Lower lobe of right lung (tissue), 2 donors: Measurements from ENCODE around the gene TNRC6B. TPM values are rescaled to one million over a fixed set of nuclear protein-coding genes. Genes with fewer than 3 reads are reported as not detected.
"Not testable (repeated sequence)": the region's sequence is repeated elsewhere in the genome, so short reads cannot be mapped to it uniquely, and the experiment has no call there.

Source experiments
- ATAC-seq, 2 donors: fragments of 200-7000 bp; cut with Tn5 transposase; one replicate each; pipeline ENCODE4 v1.9.1; 2020 to 2022; ENCODE audit warnings: mild to moderate bottlenecking in 2 of 2, moderate library complexity in 2 of 2
- DNase-seq: peaks from one replicate; pipeline ENCODE4 v3.0.0-alpha.2; 2020
- H3K27ac ChIP-seq: fragments of 200-600 bp; one replicate; pipeline ENCODE4 v1.8.0; 2022
- H3K27me3 ChIP-seq: fragments of 200-600 bp; one replicate; pipeline ENCODE4 v1.8.0; 2022; ENCODE audit warnings: low read depth
- H3K36me3 ChIP-seq: fragments of 200-600 bp; one replicate; pipeline ENCODE4 v1.8.0; 2022; ENCODE audit warnings: mild to moderate bottlenecking
- H3K4me1 ChIP-seq: fragments of 200-600 bp; one replicate; pipeline ENCODE4 v1.8.0; 2022
- H3K4me3 ChIP-seq: fragments of 200-600 bp; one replicate; pipeline ENCODE4 v1.8.0; 2022; ENCODE audit warnings: mild to moderate bottlenecking
- H3K9me3 ChIP-seq: fragments of 200-600 bp; one replicate; pipeline ENCODE4 v1.8.0; 2022
- CTCF ChIP-seq: fragments of 200-600 bp; IDR thresholded peaks from one replicate; pipeline ENCODE4 v1.8.0; 2022; ENCODE audit warnings: antibody characterized with exemption, mild to moderate bottlenecking
- intact Hi-C: fragments of 100-400 bp; cut with DNase I; formaldehyde crosslinking; loops from one replicate; pipeline ENCODE4 v1.11.0; 2022
- total RNA-seq: library from RNA; stranded (reverse); fragmentation: NEBNext Ultra II Directional; extraction: Animal tissue kit (Norgen Biotek cat#: 25700); gene quantifications from one replicate; pipeline ENCODE4 v1.2.1, GENCODE V29; 2021
- donor health status: DM: no; HTN: yes; CAD: no; lungs with severe emphysema.

TNRC6B gene
- total RNA-seq, 1 donor from 2014 or later, result 54.6 TPM

GRCh38 chr22:40181323-40181722 is 3.6 kb downstream of the TNRC6B start:
- no peak for ATAC-seq
- no peak for TF ChIP-seq CTCF
- no peaks in the 10 kb centered on the region for H3K36me3 ChIP-seq
- no peaks in the 10 kb centered on the region for H3K9me3 ChIP-seq
- H3K4me1 ChIP-seq, result peaks cover 72% of the 10 kb centered on the region
- H3K27me3 ChIP-seq, result no peaks in the 10 kb centered on the region
- DNase-seq, result no peak
- intact Hi-C loops, result no loop called here
- no peak overlapping the region for H3K27ac ChIP-seq
- H3K4me3 ChIP-seq, result no peak overlapping the region

GRCh38 chr22:40182231-40182835 is 4.6 kb downstream of the TNRC6B start:
- Histone ChIP-seq H3K4me3 (no peak overlapping the region), H3K27me3 (no peaks in the 10 kb centered on the region), H3K27ac (no peak overlapping the region), H3K9me3 (no peaks in the 10 kb centered on the region), H3K36me3 (no peaks in the 10 kb centered on the region), H3K4me1 (peaks cover 63% of the 10 kb centered on the region)
- ATAC-seq (no peak), DNase-seq (no peak)
- TF ChIP-seq CTCF, result no peak
- intact Hi-C loops, result no loop called here

- ATAC-seq (peak; percentile 75 to 83), DNase-seq (no peak)
- Histone ChIP-seq H3K36me3 (no peaks in the 10 kb centered on the region), H3K4me1 (peaks cover 61% of the 10 kb centered on the region), H3K9me3 (no peaks in the 10 kb centered on the region), H3K4me3 (no peak overlapping the region), H3K27me3 (no peaks in the 10 kb centered on the region), H3K27ac (peak overlapping the region; percentile 44)
- intact Hi-C loops, result no loop called here
- no peak for TF ChIP-seq CTCF
These were observed 5.4 kb downstream of the TNRC6B start for GRCh38 chr22:40183029-40183581.

- H3K27me3 ChIP-seq, intact Hi-C loops, ATAC-seq, H3K36me3 ChIP-seq, H3K9me3 ChIP-seq, DNase-seq, H3K4me3 ChIP-seq: not testable (repeated sequence)
- Histone ChIP-seq H3K4me1 (peaks cover 61% of the 10 kb centered on the region), H3K27ac (peak overlapping the region; percentile 44)
These were observed 5.9 kb downstream of the TNRC6B start for GRCh38 chr22:40183603-40184002.

GRCh38 chr22:40187389-40187788 is 9.7 kb downstream of the TNRC6B start:
- Histone ChIP-seq H3K9me3 (no peaks in the 10 kb centered on the region), H3K27ac (no peak overlapping the region), H3K4me3 (no peak overlapping the region), H3K4me1 (peaks cover 40% of the 10 kb centered on the region), H3K27me3 (no peaks in the 10 kb centered on the region), H3K36me3 (no peaks in the 10 kb centered on the region)
- DNase-seq, result no peak
- no peak for ATAC-seq
- intact Hi-C loops, result no loop called here
- TF ChIP-seq CTCF, result no peak

GRCh38 chr22:40189997-40190396 is 12.3 kb downstream of the TNRC6B start:
- intact Hi-C loops, result no loop called here
- no peak for DNase-seq
- no peaks in the 10 kb centered on the region for H3K9me3 ChIP-seq
- no peaks in the 10 kb centered on the region for H3K36me3 ChIP-seq
- H3K27ac ChIP-seq, result no peak overlapping the region
- no peak for ATAC-seq
- H3K4me1 ChIP-seq, result peaks cover 32% of the 10 kb centered on the region
- TF ChIP-seq CTCF, result no peak
- H3K27me3 ChIP-seq, result no peaks in the 10 kb centered on the region
- no peak overlapping the region for H3K4me3 ChIP-seq
